Lung (tissue), 12 donors: ENCODE results near the gene ZNF219. TPM values are rescaled to one million over a fixed set of nuclear protein-coding genes. Genes with fewer than 3 reads are reported as not detected.
A peak's percentile ranks its signal among the peaks of the same experiment; 100 is the strongest.

Experiments used
- ATAC-seq: fragments of 200-7000 bp; cut with Tn5 transposase; one replicate; pipeline ENCODE4 v1.9.1; 2020; ENCODE audit warnings: moderate number of reproducible peaks; ENCODE audit not compliant: insufficient read depth, low FRiP score
- DNase-seq, 3 donors: peaks; one replicate each; pipeline ENCODE4 v3.0.0-alpha.2; 2013 to 2017
- H3K27ac ChIP-seq, 2 donors: one replicate each; pipeline ENCODE4 v1.5.1; 2013; ENCODE audit warnings: mild to moderate bottlenecking in 2 of 2, moderate library complexity in 2 of 2, control low read depth in 1 of 2, inconsistent platforms in 1 of 2, low read depth in 1 of 2, low read length in 1 of 2
- H3K27me3 ChIP-seq, 3 donors: one replicate each; pipeline ENCODE4 v1.5.1; 2013; ENCODE audit warnings: low read length in 2 of 3; ENCODE audit not compliant: control insufficient read depth in 3 of 3, insufficient read depth in 3 of 3
- H3K36me3 ChIP-seq, 4 donors: one replicate each; pipeline ENCODE4 v1.5.1; 2013; ENCODE audit warnings: low read length in 4 of 4, mild to moderate bottlenecking in 1 of 4, moderate library complexity in 1 of 4; ENCODE audit not compliant: control insufficient read depth in 4 of 4, insufficient read depth in 4 of 4
- H3K4me1 ChIP-seq, 5 donors: one replicate each; pipeline ENCODE4 v1.5.1; 2013; ENCODE audit warnings: low read length in 5 of 5, mild to moderate bottlenecking in 2 of 5, moderate library complexity in 1 of 5; ENCODE audit not compliant: control insufficient read depth in 5 of 5, insufficient read depth in 5 of 5
- H3K4me3 ChIP-seq: one replicate; pipeline ENCODE4 v1.5.1; 2013; ENCODE audit warnings: mild to moderate bottlenecking, control low read depth, moderate library complexity
- H3K9ac ChIP-seq, 2 donors: one replicate each; pipeline ENCODE4 v1.5.1; 2013; ENCODE audit warnings: low read length in 2 of 2, control low read depth in 1 of 2; ENCODE audit not compliant: insufficient read depth in 1 of 2
- H3K9me3 ChIP-seq, 4 donors: one replicate each; pipeline ENCODE4 v1.5.1; 2013; ENCODE audit warnings: low read length in 3 of 4, mild to moderate bottlenecking in 1 of 4, moderate library complexity in 1 of 4; ENCODE audit not compliant: control insufficient read depth in 4 of 4, insufficient read depth in 3 of 4
- WGBS, 2 donors: extraction: QIAGEN DNeasy Blood & Tissue Kit; methylation state at CpG; one replicate each; pipeline ENCODE4 v1.1.7; 2013; 5-methylcytosine and 5-hydroxymethylcytosine counted together
- polyA plus RNA-seq, 2 donors: library from polyadenylated mRNA; stranded (reverse); fragments of 200-250 nt; gene quantifications; one replicate each; pipeline ENCODE4 v1.2.1, GENCODE V29; 2013
- total RNA-seq, 2 donors: library from RNA; depleted of rRNA in 1 of 2; stranded (reverse); fragments of >200 nt in 1 of 2; gene quantifications; one replicate each; pipeline ENCODE4 v1.2.1, GENCODE V29; 2014 to 2021
- TF ChIP-seq, protein P1 (sequence below): IDR thresholded peaks from 2 replicates; pipeline ENCODE4 v1.5.1; 2012; ENCODE audit warnings: mild to moderate bottlenecking; ENCODE audit errors: control extremely low read depth, extremely low read depth
- donor health status: control.
- donor health status: control.
- donor health status: Bipolar disorder and iron deficiency.
- donor health status: healthy.
- donor health status: DM: yes; HTN: yes; CAD: no.

ZNF219 gene
- total and polyA plus RNA-seq, 4 donors, result 8.0 to 48.5 (median 30.0) TPM

DNA sequence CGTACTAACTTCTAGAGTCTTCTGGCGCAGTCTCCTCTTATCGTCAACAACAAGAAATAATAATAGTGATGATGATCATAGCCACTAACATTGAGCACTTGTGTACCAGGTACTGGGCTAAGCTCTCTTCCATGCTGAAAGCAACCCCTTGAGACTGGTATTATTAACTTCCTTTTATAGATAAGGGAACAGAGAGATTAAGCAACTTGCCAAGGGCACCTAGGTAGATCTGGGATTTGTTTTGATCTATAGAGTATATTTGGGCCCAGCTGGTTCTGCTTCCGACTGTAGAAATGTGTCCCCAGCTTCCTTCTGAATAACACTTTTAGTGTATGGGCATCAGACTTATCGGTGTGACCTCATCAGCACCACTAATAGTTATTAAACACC, 1.1 kb upstream of the ZNF219 start:
- TF ChIP-seq, protein P1, sequence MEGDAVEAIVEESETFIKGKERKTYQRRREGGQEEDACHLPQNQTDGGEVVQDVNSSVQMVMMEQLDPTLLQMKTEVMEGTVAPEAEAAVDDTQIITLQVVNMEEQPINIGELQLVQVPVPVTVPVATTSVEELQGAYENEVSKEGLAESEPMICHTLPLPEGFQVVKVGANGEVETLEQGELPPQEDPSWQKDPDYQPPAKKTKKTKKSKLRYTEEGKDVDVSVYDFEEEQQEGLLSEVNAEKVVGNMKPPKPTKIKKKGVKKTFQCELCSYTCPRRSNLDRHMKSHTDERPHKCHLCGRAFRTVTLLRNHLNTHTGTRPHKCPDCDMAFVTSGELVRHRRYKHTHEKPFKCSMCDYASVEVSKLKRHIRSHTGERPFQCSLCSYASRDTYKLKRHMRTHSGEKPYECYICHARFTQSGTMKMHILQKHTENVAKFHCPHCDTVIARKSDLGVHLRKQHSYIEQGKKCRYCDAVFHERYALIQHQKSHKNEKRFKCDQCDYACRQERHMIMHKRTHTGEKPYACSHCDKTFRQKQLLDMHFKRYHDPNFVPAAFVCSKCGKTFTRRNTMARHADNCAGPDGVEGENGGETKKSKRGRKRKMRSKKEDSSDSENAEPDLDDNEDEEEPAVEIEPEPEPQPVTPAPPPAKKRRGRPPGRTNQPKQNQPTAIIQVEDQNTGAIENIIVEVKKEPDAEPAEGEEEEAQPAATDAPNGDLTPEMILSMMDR, result no peak
- Histone ChIP-seq H3K9me3 (no peaks in the 10 kb centered on the region), H3K4me1 (peaks cover 7 to 26% (median 9%) of the 10 kb centered on the region in 5 donors), H3K4me3 (no peak overlapping the region), H3K36me3 (no peaks in the 10 kb centered on the region), H3K27me3 (no peaks in the 10 kb centered on the region), H3K27ac (peak overlapping the region; percentile 78 to 92), H3K9ac (peak overlapping the region in 1 of 2 donors; percentile 11)
- ATAC-seq (no peak), DNase-seq (no peak)
- 49 to 85% methylated on average over 5 of the region's 5 CpGs for WGBS, 2 donors

DNA sequence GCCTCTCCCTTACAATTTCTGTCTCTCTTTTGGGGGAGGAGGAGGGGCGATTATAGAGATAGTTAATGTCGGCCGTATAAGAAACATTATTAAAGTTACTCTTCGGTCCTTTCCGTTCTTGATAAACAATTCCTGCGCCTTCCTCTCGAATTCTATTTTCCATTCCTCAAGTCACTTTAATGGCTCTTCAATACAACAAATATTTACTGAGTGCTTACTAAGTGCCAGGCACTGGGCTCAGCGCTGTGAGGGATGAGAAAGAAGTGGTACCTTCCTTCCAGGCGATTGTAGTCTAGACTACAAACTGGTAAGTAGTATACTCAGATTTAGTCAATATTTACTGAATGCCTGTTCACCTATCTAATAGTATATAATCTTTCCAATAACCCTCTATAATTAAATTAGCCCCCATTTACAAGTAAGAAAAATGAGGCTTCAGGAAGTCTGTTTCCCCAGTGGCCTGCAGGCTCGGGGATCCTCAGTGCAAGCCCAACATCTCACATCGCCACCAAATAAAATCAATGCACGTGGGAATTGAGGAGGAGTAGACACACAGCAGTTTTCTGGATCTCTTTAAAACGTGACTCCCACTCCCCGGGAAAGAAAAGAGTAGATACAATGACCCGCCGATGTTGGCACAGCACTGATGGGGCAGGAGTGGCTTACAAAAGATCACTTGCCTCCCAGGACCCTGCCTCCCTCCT, 589 bp upstream of the ZNF219 start:
- Histone ChIP-seq H3K4me3 (peak overlapping the region; percentile 58), H3K9ac (peak overlapping the region in 1 of 2 donors; percentile 77), H3K9me3 (no peaks in the 10 kb centered on the region), H3K36me3 (no peaks in the 10 kb centered on the region), H3K27me3 (no peaks in the 10 kb centered on the region), H3K4me1 (peaks cover 7 to 28% (median 10%) of the 10 kb centered on the region in 5 donors), H3K27ac (peak overlapping the region; percentile 91 to 92)
- TF ChIP-seq, protein P1, result no peak
- ATAC-seq (no peak), DNase-seq (no peak)
- WGBS, 2 donors, result 16 to 18% methylated on average over 16 of the region's 16 CpGs

- Histone ChIP-seq H3K4me1 (peaks cover 3 to 25% (median 13%) of the 10 kb centered on the region in 5 donors), H3K9ac (peak overlapping the region; percentile 53 to 70), H3K27ac (peak overlapping the region; percentile 3 to 86), H3K4me3 (peak overlapping the region; percentile 29), H3K9me3 (no peaks in the 10 kb centered on the region), H3K27me3 (no peaks in the 10 kb centered on the region), H3K36me3 (peaks cover 0 to 5% (median 0%) of the 10 kb centered on the region in 4 donors)
- TF ChIP-seq, protein P1, result no peak
- no peak for ATAC-seq
- WGBS, 2 donors, result 0 to 1% methylated on average over 12 to 19 of the region's 19 CpGs
- peak; percentile 29 to 47 (median 44) for DNase-seq
These were observed 799 bp downstream of the ZNF219 start for GRCh38 chr14:21097636-21098075.
